ENCODE results near the gene GAD1. TPM values are rescaled to one million over a fixed set of nuclear protein-coding genes. Genes with fewer than 3 reads are reported as not detected.

GAD1 gene
- total and polyA plus RNA-seq, 2 of the 4 experiments (the other 2 are of a cell fraction), result not detected

DNA sequence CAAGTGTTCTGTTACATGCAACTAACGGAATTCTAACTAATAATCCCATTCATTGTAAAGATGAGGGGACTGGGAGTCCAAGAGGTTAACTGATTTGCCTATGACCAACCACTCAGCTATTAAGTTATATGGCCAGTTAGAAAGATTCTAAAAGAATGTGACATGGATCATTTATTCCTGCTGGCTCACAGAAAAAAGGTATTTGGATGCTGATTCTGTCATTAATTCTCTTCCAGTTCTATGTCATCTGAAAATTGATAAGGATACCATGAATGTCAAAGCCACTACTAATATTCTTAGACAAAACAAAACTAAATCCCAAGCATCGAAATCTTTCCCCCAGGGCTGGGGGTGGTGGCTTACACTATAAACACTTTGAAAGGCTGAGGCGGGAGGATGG, 71.2 kb downstream of the GAD1 start:
- H3K56ac ChIP-seq (ENCODE audit: extremely low read depth, insufficient read depth, low read length), result no peak overlapping the region
- no peak overlapping the region for H2BK120ac ChIP-seq (ENCODE audit: low read depth, low read length)
- TF ChIP-seq, protein P1, sequence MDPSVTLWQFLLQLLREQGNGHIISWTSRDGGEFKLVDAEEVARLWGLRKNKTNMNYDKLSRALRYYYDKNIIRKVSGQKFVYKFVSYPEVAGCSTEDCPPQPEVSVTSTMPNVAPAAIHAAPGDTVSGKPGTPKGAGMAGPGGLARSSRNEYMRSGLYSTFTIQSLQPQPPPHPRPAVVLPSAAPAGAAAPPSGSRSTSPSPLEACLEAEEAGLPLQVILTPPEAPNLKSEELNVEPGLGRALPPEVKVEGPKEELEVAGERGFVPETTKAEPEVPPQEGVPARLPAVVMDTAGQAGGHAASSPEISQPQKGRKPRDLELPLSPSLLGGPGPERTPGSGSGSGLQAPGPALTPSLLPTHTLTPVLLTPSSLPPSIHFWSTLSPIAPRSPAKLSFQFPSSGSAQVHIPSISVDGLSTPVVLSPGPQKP (IDR thresholded peaks at IDR 0.05; ENCODE audit: borderline replicate concordance, low read depth, low read length), result no peak
- TF ChIP-seq MAZ (IDR thresholded peaks at IDR 0.05; ENCODE audit: borderline replicate concordance, low read depth, low read length) (no peak), RFX5 (IDR thresholded peaks at IDR 0.05; ENCODE audit: low read depth, low read length) (no peak), FOS (IDR thresholded peaks at IDR 0.05; ENCODE audit: low read depth, low read length) (no peak), POLR2A (IDR thresholded peaks at IDR 0.05; ENCODE audit: low read depth, low read length) (no peak), MAFK (IDR thresholded peaks at IDR 0.05; ENCODE audit: low read depth, low read length) (no peak), MXI1 (IDR thresholded peaks at IDR 0.05; ENCODE audit: borderline replicate concordance, low read depth, low read length) (no peak), USF2 (IDR thresholded peaks at IDR 0.05; ENCODE audit: low read depth, low read length) (no peak), BHLHE40 (IDR thresholded peaks at IDR 0.05; ENCODE audit: low read depth, low read length) (no peak), RAD21 (IDR thresholded peaks at IDR 0.05; ENCODE audit: low read length) (no peak), CHD1 (IDR thresholded peaks at IDR 0.05; ENCODE audit: low read depth, low read length) (no peak), CEBPB (IDR thresholded peaks at IDR 0.05; ENCODE audit: low read depth, low read length) (no peak), RCOR1 (IDR thresholded peaks at IDR 0.05; ENCODE audit: insufficient replicate concordance, low read length) (no peak), SMC3 (IDR thresholded peaks at IDR 0.05; ENCODE audit: low read depth, low read length) (no peak), NFE2L2 (IDR thresholded peaks at IDR 0.05; ENCODE audit: low read depth, low read length) (no peak)
- TF ChIP-seq, protein P2, sequence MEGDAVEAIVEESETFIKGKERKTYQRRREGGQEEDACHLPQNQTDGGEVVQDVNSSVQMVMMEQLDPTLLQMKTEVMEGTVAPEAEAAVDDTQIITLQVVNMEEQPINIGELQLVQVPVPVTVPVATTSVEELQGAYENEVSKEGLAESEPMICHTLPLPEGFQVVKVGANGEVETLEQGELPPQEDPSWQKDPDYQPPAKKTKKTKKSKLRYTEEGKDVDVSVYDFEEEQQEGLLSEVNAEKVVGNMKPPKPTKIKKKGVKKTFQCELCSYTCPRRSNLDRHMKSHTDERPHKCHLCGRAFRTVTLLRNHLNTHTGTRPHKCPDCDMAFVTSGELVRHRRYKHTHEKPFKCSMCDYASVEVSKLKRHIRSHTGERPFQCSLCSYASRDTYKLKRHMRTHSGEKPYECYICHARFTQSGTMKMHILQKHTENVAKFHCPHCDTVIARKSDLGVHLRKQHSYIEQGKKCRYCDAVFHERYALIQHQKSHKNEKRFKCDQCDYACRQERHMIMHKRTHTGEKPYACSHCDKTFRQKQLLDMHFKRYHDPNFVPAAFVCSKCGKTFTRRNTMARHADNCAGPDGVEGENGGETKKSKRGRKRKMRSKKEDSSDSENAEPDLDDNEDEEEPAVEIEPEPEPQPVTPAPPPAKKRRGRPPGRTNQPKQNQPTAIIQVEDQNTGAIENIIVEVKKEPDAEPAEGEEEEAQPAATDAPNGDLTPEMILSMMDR (conservative IDR thresholded peaks at IDR 0.05; ENCODE audit: low read depth, low read length), result no peak
- no peak overlapping the region for H2BK15ac ChIP-seq (ENCODE audit: low read depth, low read length)
- no peak overlapping the region for H3K4ac ChIP-seq (ENCODE audit: low read depth, low read length)
- H3K4me3 ChIP-seq (ENCODE audit: insufficient read depth, low read depth, low read length), result no peak overlapping the region
- ChIA-PET POLR2A (ENCODE audit: unreplicated experiment) (no interaction called here), CTCF (interaction anchor here (1.4 kb wide), 1 partner anchor 15 kb away, joined by 5 read pairs; no protein-coding TSS in a partner anchor)
- H3K18ac ChIP-seq (ENCODE audit: low read depth, low read length), result no peak overlapping the region
- H2BK20ac ChIP-seq (ENCODE audit: low read depth, low read length), result no peak overlapping the region
- H3K27me3 ChIP-seq (ENCODE audit: control insufficient read depth, insufficient read depth, low read length), result no peaks in the 10 kb centered on the region; the same call in 1 of the 2 replicates
- no peaks in the 10 kb centered on the region for H3K9me1 ChIP-seq (ENCODE audit: insufficient read depth, low read length)
- dilution Hi-C loops (cut with HindIII; ENCODE audit: low sequenced_read_pairs, unreplicated experiment), result no loop called here
- no peak for ATAC-seq (ENCODE audit: low read depth)
- H4K91ac ChIP-seq (ENCODE audit: insufficient read depth, low read depth, low read length), result no peak overlapping the region
- no peak overlapping the region for H3K14ac ChIP-seq (replicated peaks; ENCODE audit: low read depth, low read length)
- no CpG with 5 or more reads among the region's 3 CpGs for WGBS, 2 experiments (ENCODE audit: extremely low coverage in 2 of 2, insufficient read length in 1 of 2)
- H3K27ac ChIP-seq (ENCODE audit: insufficient read depth, low read length), result no peak overlapping the region
- no peaks in the 10 kb centered on the region for H3K36me3 ChIP-seq (ENCODE audit: control insufficient read depth, insufficient read depth, low read length)
- H3K4me1 ChIP-seq (ENCODE audit: control insufficient read depth, insufficient read depth, low read length), result no peaks in the 10 kb centered on the region
- no peaks in the 10 kb centered on the region for H4K20me1 ChIP-seq (ENCODE audit: insufficient read depth, low read length)
- no peak overlapping the region for H2AK9ac ChIP-seq (replicated peaks; ENCODE audit: low read depth, low read length, poor library complexity)
- H4K8ac ChIP-seq (ENCODE audit: low read depth in 2 of 2, low read length in 2 of 2), result no peak overlapping the region
- H3K9ac ChIP-seq (ENCODE audit: low read depth, low read length), result no peak overlapping the region
- H3K4me2 ChIP-seq (ENCODE audit: low read depth, low read length), result no peak overlapping the region
- intact Hi-C loops (cut with micrococcal nuclease), result no loop called here
- no TSS peak for BruUV-seq (replicated peaks)
- H3K79me1 ChIP-seq (ENCODE audit: low read depth in 1 of 2, low read length in 2 of 2), result no peaks in the 10 kb centered on the region
- in situ Hi-C loops (cut with MboI; ENCODE audit: low sequenced_read_pairs), result no loop called here
- no peak overlapping the region for H3K23ac ChIP-seq (ENCODE audit: low read depth, low read length)
- H2AK5ac ChIP-seq (ENCODE audit: low read depth, low read length), result no peak overlapping the region
- no peak overlapping the region for H2BK5ac ChIP-seq (ENCODE audit: low read depth, low read length, poor library complexity, severe bottlenecking)
- H2AFZ ChIP-seq (replicated peaks; ENCODE audit: low read length, poor library complexity), result no peak overlapping the region
- H4K5ac ChIP-seq (ENCODE audit: low read depth, low read length), result no peak overlapping the region
- H3K9me3 ChIP-seq (ENCODE audit: control insufficient read depth, insufficient read depth, low read length), result no peaks in the 10 kb centered on the region
- DNase-seq, result no peak

All from IMR-90 (cell line).